HEK293T (cell line): ENCODE data around the gene SGO2.

Experiments used
- ELF4 ChIP-seq: fragments of 450-650 bp; IDR thresholded peaks from 2 replicates; pipeline ENCODE4 v1.6.1; 2017; ENCODE audit warnings: antibody characterized with exemption
- FOXA1 ChIP-seq: fragments of 450-650 bp; IDR thresholded peaks from 2 replicates; pipeline ENCODE4 v1.6.1; 2016; ENCODE audit warnings: mild to moderate bottlenecking
- FOXK2 ChIP-seq: fragments of 450-650 bp; IDR thresholded peaks from 2 replicates; pipeline ENCODE4 v1.6.1; 2016; ENCODE audit warnings: mild to moderate bottlenecking
- FOXM1 ChIP-seq: fragments of 450-650 bp; IDR thresholded peaks from 2 replicates; pipeline ENCODE4 v1.6.1; 2017; ENCODE audit warnings: mild to moderate bottlenecking, borderline replicate concordance
- HDGF ChIP-seq: fragments of 450-650 bp; IDR thresholded peaks from 2 replicates; pipeline ENCODE4 v1.6.1; 2017; ENCODE audit warnings: antibody characterized with exemption, borderline replicate concordance
- L3MBTL2 ChIP-seq: fragments of 450-650 bp; conservative IDR thresholded peaks from 2 replicates; pipeline ENCODE4 v1.6.1; 2016; ENCODE audit warnings: mild to moderate bottlenecking
- LEF1 ChIP-seq: fragments of 450-650 bp; IDR thresholded peaks from 2 replicates; pipeline ENCODE4 v1.6.1; 2017; ENCODE audit warnings: mild to moderate bottlenecking, borderline replicate concordance
- NFRKB ChIP-seq: fragments of 450-650 bp; IDR thresholded peaks from 2 replicates; pipeline ENCODE4 v1.6.1; 2016; ENCODE audit warnings: mild to moderate bottlenecking, moderate library complexity
- SP1 ChIP-seq: fragments of 450-650 bp; IDR thresholded peaks from 2 replicates; pipeline ENCODE4 v1.6.1; 2017
- TARDBP ChIP-seq: fragments of 450-650 bp; IDR thresholded peaks from 2 replicates; pipeline ENCODE4 v1.6.1; 2016
- ZNF384 ChIP-seq: fragments of 450-650 bp; IDR thresholded peaks from 2 replicates; pipeline ENCODE4 v1.6.1; 2016

GRCh38 chr2:200608341-200609027 lies 82.5 kb downstream of the SGO2 start:
- TF ChIP-seq HDGF (no peak), FOXM1 (no peak), FOXA1 (no peak), LEF1 (no peak), ZNF384 (no peak), NFRKB (no peak), ELF4 (no peak), TARDBP (no peak), SP1 (no peak), L3MBTL2 (no peak), FOXK2 (no peak)
